Measurements from ENCODE around the gene UBL4B. TPM values are rescaled to one million over a fixed set of nuclear protein-coding genes. Genes with fewer than 3 reads are reported as not detected.

UBL4B gene
- total RNA-seq, 1 donor from 2014 or later: not detected

- DNase-seq (ENCODE audit: missing footprints): no peak
- no peak for ATAC-seq
- intact Hi-C loops (cut with DNase I): no loop called here
These were observed 32.1 kb downstream of the UBL4B start for GRCh38 chr1:110144366-110144765.

GRCh38 chr1:110148961-110149360 is 36.7 kb downstream of the UBL4B start:
- DNase-seq (ENCODE audit: missing footprints): no peak
- intact Hi-C loops (cut with DNase I): no loop called here
- no peak for ATAC-seq

DNA sequence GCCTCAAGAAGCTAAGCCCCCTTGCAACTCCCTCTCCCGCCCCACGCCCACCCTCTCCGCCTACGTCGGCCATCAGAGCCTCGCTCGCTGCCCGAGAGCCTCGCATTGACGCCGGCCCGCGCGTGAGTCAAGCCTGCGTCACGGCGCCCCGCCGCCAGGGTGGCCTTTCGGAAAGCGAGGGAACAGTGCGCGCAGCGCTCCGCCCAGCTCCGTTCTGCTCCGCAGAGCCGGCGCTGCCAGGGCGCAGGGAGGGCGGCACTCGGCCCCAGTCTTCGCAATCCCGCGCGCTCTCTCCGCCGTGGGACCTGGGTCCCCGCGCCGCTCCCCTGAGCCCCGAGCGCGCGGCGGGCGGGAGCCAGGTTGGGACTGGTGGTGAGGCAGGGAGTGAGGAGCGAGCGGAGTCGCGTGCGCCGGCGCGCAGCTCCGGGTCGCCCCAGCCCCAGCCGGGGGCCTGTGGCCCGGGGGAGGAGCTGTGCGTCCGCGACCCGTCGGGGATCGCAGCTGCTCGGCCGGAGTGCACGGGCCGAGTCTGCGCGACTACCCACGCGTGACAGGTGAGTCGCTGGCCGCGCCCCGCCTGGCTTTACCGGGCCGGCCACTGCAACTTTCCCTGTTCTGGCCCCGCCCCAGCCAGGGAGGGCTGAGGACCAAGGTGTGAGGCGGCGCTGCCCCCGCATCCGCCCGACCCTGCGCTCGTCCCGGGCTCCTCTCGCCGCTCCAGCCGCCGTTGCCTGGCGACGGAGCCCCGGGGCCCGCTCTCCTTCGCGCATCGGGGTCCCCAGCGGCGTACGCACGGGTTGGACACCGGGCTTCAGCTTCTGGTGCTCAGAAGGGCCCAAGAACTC is 38.3 kb downstream of the UBL4B start, which contains the start of gene SLC6A17:
Gene SLC6A17 (plus strand): TSS at position 165 of the 845 bp plus-strand sequence. CDS start 16,436 bp downstream, outside the sequence.
- ATAC-seq: no peak
- DNase-seq (ENCODE audit: missing footprints): no peak
- intact Hi-C loops (cut with DNase I): no loop called here

GRCh38 chr1:110151175-110151669 is 39.0 kb downstream of the UBL4B start:
- no peak for DNase-seq (ENCODE audit: missing footprints)
- no peak for ATAC-seq
- intact Hi-C loops (cut with DNase I): no loop called here

DNA sequence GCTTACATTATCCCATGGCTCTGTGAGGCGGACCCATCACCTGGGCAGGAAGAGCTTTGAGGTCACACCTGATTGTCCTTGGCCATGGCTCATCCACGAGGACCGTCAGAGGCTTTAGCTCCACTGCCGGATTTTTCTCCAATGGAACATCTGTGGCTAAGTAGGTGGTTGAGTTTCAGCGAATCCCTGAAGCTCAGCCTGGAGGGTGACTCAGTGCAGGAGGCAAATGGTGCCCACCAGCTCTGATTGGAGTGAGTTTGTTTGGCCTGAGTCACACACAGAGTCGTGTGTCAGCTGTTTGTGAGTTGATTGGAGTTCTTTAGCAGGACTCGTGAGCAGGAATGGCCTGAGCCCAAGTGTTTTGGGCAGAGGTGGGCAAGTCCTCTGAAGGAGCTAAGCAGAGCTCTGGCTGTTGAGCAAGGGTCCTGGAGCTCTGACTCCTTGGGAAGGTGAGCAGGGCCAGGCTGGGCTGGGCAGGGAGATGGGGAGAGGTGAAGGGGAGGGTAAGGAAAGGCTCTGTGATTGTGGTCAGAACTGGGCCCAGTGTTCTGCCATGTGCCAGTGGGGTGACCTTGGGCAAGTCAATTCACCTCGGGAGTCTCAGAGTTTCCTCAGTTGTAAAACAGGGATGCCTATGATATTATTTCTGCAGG is 40.0 kb downstream of the UBL4B start:
- intact Hi-C loops (cut with DNase I): no loop called here
- no peak for DNase-seq (ENCODE audit: missing footprints)
- no peak for ATAC-seq

- no peak for ATAC-seq
- DNase-seq (ENCODE audit: missing footprints): no peak
- intact Hi-C loops (cut with DNase I): no loop called here
These were observed 41.2 kb downstream of the UBL4B start for GRCh38 chr1:110153407-110153950.

GRCh38 chr1:110155878-110156522 is 43.8 kb downstream of the UBL4B start:
- ATAC-seq (peak; percentile 57), DNase-seq (ENCODE audit: missing footprints) (no peak)
- intact Hi-C loops (cut with DNase I): no loop called here

- intact Hi-C loops (cut with DNase I): no loop called here
- DNase-seq (ENCODE audit: missing footprints): no peak
- ATAC-seq: no peak
These were observed 46.0 kb downstream of the UBL4B start for GRCh38 chr1:110158261-110158660.

DNA sequence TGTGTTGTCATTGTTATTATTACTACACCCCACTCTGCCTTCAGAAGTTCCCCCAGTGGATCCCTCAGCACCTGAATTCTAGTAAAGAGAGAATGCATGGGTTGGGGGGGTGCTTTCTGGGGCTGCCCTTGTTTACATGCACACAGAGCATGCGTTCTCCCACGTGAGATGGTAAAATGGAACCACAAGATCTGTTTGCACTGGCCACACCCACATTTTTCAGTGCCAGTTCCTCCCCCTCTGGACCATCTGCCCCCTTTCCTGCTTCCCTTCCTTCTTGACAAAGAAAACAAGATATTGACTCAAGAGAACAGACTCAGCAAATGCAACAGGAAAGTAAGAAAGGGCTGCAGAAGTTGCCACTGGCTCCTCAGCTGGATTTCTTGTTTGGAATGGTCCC is 46.9 kb downstream of the UBL4B start:
- intact Hi-C loops (cut with DNase I): no loop called here
- no peak for DNase-seq (ENCODE audit: missing footprints)
- ATAC-seq: no peak

DNA sequence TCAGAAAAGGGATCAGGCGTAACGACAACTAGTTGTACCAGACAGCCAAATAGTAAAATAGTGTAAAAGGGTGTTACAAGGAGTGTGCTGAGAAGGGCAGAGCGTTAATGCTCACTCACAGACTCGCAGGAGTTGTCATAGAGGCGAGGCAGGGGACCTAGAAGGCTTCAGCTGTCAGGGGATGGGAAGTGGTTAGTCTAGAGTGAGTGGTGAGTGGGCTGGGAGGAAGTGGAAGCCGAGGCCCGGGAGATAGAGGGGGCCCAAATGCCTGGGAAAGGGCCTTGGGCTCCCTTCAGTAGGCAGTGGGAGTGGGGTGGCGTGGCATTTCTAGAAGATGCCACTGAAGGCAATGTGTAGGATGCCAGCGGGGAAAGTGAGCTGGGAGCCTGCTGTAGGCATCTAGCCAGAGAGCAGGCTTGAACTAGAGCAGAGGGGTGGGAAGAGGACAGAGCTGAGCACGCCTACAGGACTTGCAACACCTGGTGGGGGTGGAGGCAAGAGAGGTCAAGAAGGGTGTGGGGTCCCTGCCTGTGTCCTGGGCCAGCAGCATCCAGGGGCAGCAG is 48.4 kb downstream of the UBL4B start:
- intact Hi-C loops (cut with DNase I): no loop called here
- ATAC-seq: no peak
- DNase-seq (ENCODE audit: missing footprints): no peak

DNA sequence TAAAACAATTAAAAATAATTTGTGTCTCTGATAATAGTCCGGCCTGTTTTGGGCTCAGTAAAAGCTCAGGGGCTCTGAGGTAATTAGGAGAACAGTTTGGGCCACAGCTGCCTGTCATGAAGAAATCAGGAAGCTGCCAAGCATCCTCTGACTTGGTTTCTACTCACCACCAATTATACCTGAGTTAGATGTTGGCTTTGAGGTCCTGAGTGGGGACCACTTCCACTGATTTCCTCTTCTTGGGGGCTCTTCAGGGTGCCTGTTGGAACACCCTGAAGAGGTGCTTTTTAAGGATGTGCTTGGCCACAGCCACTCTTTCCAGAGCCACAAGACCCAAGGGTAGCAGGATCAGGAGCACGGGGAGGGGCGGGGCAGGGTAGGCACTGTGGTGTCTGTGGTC is 48.9 kb downstream of the UBL4B start:
- DNase-seq (ENCODE audit: missing footprints) (no peak), ATAC-seq (no peak)
- intact Hi-C loops (cut with DNase I): no loop called here

DNA sequence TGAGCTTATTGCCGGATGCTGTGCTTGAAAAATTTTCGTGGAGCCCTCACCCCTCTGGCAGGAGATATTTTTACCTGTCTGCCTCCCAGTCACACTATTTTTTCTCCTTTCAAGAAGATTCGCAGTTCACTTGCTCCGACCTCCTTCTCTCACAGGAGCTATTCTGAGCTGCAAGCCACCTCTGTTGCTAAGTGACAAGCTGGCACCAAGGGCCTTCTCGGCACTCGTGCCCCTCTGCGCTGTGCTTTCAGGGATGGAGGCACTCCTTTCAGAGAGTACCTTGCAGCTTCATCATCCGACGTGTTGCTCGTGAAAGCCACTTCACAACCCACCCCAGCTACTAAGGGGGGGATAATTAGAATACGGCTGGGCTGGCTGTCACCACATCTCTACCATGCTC is 49.6 kb downstream of the UBL4B start:
- ATAC-seq: no peak
- intact Hi-C loops (cut with DNase I): no loop called here

More for the DNA sequence above, 49.6 kb downstream of the UBL4B start:
- DNase-seq (ENCODE audit: missing footprints): no peak

Other genes starting within 250 kb of the UBL4B start
- 19.0 TPM for gene CSF1, start 201.6 kb upstream of the UBL4B start, total RNA-seq
- gene AHCYL1, start 127.7 kb upstream of the UBL4B start, total RNA-seq: 38.4 TPM
- gene STRIP1, start 77.8 kb upstream of the UBL4B start, total RNA-seq: 17.8 TPM
- gene ALX3, start 41.8 kb upstream of the UBL4B start, total RNA-seq: not detected
- not detected for gene SLC6A17, start 38.1 kb downstream of the UBL4B start, total RNA-seq
- 5.1 TPM for gene KCNC4, start 97.9 kb downstream of the UBL4B start, total RNA-seq
- gene RBM15, start 226.9 kb downstream of the UBL4B start, total RNA-seq: 14.7 TPM

Measured in Right ventricle myocardium inferior (tissue), 1 donor.